GM12878 (cell line): ENCODE measurements around the gene LIF.

Source experiments
- BHLHE40 ChIP-seq, 2 experiments: fragments of 450-650 bp in 1 of 2; IDR thresholded peaks; 2 replicates each; pipeline ENCODE4 v1.6.1; 2011 to 2017; ENCODE audit warnings: low read depth in 2 of 2, borderline replicate concordance in 1 of 2, improper control_type of control experiment in 1 of 2, low read length in 1 of 2, mild to moderate bottlenecking in 1 of 2
- CTCF ChIP-seq, 3 experiments: IDR thresholded peaks in 2 of 3; conservative IDR thresholded peaks in 1 of 3; 2 replicates each; pipeline ENCODE4 v1.5.1; 2011; ENCODE audit warnings: low read depth in 3 of 3, low read length in 3 of 3, mild to moderate bottlenecking in 3 of 3, control low read depth in 2 of 3, moderate library complexity in 2 of 3, inconsistent platforms in 1 of 3, mixed read lengths in 1 of 3; ENCODE audit not compliant: control insufficient read depth in 2 of 3, insufficient read depth in 1 of 3; ENCODE audit errors: extremely low read depth in 1 of 3
- FOXM1 ChIP-seq: IDR thresholded peaks from 2 replicates; pipeline ENCODE4 v1.6.1; 2012; ENCODE audit warnings: low read depth, mild to moderate bottlenecking, inconsistent platforms, low read length, moderate library complexity
- KDM1A ChIP-seq: fragments of 200-600 bp; sonication (generic); IDR thresholded peaks from 2 replicates; pipeline ENCODE4 v1.6.1; 2016; ENCODE audit warnings: borderline replicate concordance
- MYC ChIP-seq: IDR thresholded peaks from 2 replicates; pipeline ENCODE4 v1.6.1; 2011; ENCODE audit warnings: mild to moderate bottlenecking, low read length, moderate library complexity, inconsistent platforms; ENCODE audit not compliant: insufficient read depth, insufficient replicate concordance, insufficient read length, severe bottlenecking
- NFYB ChIP-seq: IDR thresholded peaks from 2 replicates; pipeline ENCODE4 v1.6.1; 2011; ENCODE audit warnings: low read depth, mild to moderate bottlenecking, low read length, improper control_type of control experiment, moderate library complexity; ENCODE audit not compliant: insufficient read depth
- PBX3 ChIP-seq: IDR thresholded peaks from 2 replicates; pipeline ENCODE4 v1.6.1; 2011; ENCODE audit warnings: mild to moderate bottlenecking, low read depth, low read length, moderate library complexity; ENCODE audit not compliant: insufficient replicate concordance
- POLR2AphosphoS5 ChIP-seq: IDR thresholded peaks from 2 replicates; pipeline ENCODE4 v1.6.1; 2011; ENCODE audit warnings: mild to moderate bottlenecking, low read length, inconsistent platforms
- RAD21 ChIP-seq: IDR thresholded peaks from 2 replicates; pipeline ENCODE4 v1.6.1; 2011; ENCODE audit warnings: mild to moderate bottlenecking, low read depth, low read length, moderate library complexity; ENCODE audit not compliant: insufficient read depth
- RFX5 ChIP-seq: IDR thresholded peaks from 2 replicates; pipeline ENCODE4 v1.6.1; 2011; ENCODE audit warnings: low read depth, low read length, improper control_type of control experiment

GRCh38 chr22:30279932-30280331 is 33.4 kb upstream of the LIF start:
- TF ChIP-seq BHLHE40 (IDR thresholded peaks at IDR 0.05; ENCODE audit: borderline replicate concordance in 1 of 2, low read depth in 2 of 2, low read length in 1 of 2): no peak
- no peak for TF ChIP-seq CTCF (IDR thresholded peaks at IDR 0.05 in 2 of 3, conservative IDR thresholded peaks at IDR 0.05 in 1 of 3; ENCODE audit: control insufficient read depth in 2 of 3, extremely low read depth in 1 of 3, insufficient read depth in 1 of 3, low read depth in 3 of 3, low read length in 3 of 3)
- no peak for TF ChIP-seq RAD21
- TF ChIP-seq MYC: no peak
- TF ChIP-seq RFX5: no peak
- no peak for TF ChIP-seq FOXM1
- TF ChIP-seq POLR2AphosphoS5: no peak
- TF ChIP-seq PBX3: no peak
- TF ChIP-seq NFYB: no peak
- TF ChIP-seq KDM1A: no peak
